HG03460 (cell line): ENCODE results near the gene ZFHX3.

Experiments
- ATAC-seq: cut with Tn5 transposase; IDR thresholded peaks from one replicate; pipeline ENCODE4 v1.9.1; 2021; ENCODE audit not compliant: unreplicated experiment

Gene ZFHX3

DNA sequence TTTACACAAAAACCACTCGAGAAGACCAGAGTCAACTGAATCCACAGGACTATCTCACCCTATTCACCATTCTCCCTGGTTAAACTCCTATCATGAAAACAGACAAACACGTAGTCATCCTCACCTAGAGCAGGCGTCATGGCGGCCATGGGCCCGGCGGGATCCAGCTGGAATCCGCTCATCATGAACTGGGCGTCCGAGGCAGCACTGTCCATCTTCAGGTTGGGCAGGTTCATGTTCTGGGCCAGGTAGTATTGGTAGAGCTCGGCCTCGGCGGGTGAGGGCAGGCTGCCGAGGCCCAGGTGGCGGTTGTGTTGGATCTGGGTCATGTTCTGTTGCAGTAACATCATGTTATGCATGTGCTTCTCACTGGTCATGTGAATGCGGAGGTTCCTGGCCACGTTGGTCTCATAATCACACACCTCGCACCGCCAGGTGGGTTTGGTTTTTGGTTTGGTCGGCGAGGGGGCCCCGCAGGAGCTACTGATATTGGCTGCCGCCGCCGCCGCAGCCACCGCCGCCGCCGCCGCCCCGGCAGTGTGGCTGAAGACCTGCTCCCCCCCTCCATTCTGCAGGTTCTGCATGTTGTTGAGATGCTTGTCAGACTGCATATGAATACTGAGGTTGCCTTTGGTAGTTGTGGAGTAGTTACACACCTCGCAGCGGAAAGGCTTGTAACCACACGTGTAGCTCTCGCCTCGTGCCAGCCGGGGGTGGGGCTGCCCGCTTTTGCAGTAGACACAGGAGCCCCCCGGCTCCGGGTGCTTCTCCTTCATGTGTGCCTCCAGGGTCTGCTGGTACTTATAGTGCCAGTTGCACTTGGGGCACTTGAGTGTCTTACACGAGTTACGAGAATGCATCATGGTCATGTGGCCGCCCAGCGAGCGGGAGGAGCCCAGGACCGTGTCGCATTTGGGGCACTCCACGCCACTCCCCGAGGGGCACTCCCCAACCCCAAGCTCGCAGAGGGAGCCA, 90.3 kb downstream of the ZFHX3 start:
- no peak for ATAC-seq

DNA sequence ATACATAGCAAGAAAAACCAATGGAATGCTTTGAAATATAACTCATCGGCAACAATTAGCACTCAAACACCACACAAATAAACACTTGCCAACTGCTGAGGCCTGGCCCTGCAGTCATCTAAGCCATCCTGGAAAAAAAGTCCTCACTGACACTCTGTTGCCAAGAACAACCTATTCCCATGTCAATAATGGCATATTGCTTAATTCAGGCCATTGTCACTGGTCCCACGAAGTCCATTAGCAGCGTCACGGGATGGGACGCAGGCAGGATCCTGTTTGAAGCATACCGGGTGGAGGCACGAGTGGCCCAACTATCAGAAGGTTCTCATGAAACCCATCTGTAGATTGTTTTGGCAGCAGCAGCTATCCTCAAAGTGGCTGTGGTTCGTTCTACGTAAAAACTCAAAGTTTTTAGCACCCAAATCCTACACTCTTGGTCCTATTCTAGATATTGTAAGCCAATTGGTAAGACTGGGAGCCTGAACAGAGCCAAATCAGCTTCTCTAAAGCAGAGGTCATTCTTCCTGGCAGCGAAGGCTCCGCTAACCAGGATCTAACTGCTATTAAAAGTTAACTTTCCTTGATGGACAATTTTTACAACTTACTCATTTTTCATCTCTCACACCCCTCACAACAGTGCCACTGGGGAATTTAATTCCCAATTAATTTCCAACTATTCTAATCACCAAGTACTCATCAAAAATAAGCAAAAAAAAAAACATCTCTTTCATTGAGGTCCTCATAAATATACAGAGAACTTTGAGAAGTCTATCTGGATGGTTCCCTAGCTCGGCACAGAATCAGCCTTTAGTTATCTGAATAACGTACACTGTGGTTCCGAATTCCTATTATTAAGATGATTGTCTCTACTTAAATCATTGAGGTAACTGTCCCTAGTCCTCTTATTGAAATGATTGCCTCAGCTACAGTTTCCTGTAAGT, 91.5 kb downstream of the ZFHX3 start:
- no peak for ATAC-seq

DNA sequence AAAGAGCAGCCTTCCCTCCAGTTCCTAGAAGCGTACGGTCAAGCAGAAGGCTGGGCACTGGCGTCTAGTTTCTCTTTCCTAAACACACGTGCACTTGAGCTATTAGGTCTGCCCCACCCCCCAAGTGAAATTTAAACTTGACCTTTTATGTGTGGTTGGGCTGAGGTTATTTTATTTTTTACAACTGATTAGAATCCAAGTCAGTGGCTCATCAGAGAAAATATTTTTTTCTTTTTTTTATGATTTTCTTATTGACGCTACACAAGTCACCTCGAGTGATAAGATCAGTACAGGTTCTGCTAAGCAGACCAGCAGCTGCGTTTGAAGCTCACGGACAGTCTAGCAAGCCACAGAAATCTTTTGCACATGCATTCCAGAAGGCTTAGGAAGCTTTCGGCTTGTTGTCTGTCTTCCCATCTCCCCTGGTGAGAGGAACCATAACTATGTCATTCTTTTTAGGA, 95.1 kb downstream of the ZFHX3 start:
- ATAC-seq, result no peak

DNA sequence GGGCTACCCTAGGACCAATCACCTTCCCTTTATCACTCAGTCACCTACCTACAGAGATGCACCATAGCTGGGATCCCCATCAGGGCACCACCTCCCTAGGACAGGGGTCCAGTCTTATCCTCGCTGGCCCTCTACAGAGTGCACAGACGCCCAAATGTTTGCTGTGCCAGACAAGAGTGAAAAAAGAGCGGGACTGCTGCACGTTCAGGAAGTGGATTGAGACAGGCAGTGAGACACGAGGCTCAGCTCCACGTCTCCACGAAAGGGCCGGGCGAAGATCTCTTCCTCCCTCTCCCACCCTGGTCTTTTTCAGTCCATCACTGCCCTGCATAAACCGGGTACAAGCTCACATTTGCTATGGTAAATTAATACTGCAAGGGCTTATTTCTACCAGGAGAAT, 95.5 kb downstream of the ZFHX3 start:
- no peak for ATAC-seq

DNA sequence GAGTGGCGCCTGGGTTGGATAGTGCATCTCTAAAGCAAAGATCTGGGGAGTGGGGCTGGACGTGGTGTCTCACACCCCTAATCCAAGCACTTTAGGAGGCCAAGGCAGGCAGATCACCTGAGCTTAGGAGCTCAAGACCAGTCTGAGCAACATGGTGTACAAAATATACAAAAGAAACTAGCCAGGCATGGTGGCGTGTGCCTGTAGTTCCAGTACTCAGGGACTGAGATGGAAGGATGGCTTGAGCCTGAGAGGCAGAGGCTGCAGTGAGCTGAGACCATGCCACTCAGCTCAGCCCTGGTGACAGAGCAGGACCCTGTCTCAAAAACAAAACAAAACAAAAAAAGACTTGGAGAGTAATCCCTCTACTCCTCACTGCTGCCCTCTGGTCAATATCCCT, 96.0 kb downstream of the ZFHX3 start:
- ATAC-seq, result no peak

DNA sequence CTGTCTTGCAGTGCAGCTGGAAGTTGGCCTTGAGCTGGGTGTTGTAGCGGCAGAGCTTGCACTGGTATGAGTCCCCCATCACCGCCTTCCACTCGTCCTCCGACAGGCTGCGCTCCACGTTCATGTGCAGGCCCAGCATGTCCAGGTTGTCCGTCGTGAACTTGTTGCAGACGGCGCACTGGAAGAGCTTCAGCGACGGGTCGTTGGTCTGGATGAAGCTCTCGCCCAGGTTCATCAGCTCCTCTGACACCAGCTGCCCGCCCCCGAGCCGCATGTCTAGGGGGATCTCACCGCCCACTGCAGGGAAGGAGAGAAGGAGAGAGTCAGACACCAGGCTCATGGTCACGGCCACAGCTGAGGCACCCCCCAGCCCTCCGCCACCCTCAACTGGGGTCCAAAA, 97.3 kb downstream of the ZFHX3 start:
- ATAC-seq, result no peak

DNA sequence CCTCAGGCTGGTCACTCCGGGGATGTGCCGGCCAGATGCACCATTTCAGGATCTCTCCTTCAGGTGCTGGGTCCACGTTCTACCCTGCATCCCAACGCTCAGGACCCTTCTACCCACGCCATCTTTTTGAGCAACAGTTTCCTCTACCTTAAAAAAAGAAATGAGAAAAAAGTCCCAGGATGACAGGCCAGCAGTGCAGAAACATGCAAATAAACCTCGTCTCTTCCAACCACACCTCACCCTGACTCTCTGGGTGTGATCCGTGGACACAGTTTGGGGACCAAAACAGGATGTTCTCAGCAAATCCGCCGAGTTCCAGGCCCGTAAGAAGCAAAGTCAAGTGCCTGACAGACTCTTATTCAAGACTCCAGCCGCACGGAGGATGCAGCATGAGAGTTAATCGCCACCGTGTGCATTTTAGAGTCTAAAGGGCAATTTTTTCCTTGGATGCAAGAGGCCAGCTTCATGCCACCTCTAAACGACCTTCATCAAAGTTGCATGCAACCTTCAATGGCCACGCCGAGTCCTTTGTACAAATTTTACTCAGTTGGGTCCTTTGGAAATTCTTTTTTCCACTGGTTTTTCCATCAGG, 99.6 kb downstream of the ZFHX3 start:
- ATAC-seq, result no peak

DNA sequence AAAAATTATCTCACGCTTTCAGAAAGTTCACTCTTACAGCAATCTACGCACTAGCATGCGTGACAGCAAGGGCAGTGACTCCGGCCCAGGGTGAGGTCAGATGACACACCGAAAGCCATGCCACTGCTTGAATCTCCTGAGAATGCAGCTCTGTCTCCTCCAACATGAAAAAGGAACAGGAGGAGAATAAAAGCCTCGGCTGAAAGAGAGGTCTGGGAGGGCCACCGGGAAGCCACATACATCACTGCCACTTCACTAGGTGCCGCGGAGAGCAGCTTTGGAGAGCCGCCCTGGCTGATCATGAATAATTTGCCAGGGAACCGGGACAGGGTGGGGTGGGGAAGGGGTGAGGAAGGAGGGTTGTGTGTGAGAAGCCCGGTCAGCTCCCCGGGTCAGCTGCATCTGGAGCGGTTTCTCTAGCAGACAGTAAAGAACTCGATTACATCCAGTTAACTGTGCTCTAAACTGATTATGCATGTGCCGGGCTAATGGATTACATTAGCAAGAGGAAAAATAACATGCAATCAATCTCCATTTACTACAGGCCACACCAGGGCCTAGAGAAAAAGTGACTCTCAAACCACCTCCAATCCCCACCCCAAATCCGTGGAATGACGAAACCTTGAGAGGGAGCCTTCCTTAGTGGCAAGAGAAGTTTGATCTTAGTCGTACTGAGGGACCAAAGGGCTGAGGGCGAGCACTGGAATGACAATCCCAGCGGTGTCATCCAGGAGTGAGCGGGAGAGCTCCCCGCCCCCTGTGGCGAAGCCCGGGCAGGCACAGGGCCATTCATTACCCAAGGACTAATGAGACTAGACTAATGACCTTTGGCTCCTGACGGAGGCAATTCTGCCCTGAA, 100.3 kb downstream of the ZFHX3 start:
- no peak for ATAC-seq

DNA sequence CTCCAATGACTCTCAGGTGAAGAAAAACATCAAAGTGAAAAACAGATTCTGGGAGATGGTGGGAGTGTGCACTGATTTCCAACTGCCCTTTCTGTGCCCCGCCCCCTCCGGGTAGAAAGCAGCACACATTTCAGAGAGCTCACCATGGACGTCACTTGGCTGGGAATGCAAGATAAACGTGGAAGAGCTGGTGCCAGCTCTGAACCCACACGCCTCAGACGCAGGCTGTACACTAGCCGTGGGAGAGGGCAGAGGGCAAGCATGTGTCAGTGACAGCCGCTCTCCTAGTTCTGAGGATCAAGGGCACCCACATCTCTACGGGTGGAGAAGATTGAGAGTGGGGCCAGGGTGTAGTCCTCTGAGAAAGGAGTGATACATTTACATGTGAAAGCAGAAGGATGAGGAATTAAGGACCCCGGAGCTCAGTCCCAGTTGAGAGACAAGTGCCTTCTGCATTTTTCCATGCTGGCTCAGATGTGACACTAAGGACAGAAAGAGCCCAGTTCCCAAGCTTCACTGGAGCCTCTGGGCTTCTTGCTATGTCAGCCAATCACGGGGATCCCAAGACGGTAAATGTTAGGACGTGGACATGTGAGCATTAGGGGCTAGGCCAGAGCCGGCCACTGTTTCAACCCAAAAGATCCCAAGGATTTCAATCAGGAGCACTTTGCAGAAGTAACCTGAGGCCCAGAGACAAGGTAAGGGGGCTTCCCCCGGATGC, 101.3 kb downstream of the ZFHX3 start:
- no peak for ATAC-seq

DNA sequence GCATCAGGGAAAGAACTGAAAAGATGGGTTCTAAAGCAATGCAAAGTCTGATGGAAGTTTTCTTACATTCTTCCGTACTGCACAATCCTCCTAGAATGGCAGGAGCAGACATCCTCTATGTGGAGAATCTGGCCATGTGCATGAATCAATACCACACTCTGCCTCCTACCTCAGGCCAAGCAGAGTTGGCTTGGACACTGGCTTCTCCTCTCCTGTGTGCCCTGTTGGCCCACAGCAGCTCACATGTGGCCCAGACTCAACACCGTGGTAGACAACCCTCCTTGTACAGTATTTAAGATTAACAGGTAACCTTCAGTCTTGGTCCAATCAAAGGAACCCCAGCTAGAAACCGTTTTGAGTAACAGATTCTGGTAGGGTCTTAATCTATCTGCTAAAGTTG, 101.9 kb downstream of the ZFHX3 start:
- ATAC-seq, result no peak

DNA sequence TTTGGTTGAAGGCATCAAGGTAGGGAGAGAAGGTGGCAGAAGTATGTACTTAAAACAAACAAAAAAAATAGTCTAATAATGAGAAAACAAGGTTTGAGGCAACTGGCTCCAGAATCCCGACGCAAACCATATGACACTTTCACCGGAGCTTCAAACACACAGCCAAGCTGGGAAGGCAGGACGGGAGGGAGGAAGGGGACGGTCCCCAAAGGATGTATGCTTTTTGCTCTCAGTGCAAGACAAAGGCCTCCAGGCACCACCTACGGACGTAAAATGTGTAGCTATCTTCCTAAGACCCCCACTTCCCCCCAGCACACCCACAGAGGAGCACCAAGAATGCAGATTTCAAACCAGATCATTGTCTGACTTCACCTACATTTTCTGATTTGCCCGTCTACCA, 102.3 kb downstream of the ZFHX3 start:
- ATAC-seq, result no peak

DNA sequence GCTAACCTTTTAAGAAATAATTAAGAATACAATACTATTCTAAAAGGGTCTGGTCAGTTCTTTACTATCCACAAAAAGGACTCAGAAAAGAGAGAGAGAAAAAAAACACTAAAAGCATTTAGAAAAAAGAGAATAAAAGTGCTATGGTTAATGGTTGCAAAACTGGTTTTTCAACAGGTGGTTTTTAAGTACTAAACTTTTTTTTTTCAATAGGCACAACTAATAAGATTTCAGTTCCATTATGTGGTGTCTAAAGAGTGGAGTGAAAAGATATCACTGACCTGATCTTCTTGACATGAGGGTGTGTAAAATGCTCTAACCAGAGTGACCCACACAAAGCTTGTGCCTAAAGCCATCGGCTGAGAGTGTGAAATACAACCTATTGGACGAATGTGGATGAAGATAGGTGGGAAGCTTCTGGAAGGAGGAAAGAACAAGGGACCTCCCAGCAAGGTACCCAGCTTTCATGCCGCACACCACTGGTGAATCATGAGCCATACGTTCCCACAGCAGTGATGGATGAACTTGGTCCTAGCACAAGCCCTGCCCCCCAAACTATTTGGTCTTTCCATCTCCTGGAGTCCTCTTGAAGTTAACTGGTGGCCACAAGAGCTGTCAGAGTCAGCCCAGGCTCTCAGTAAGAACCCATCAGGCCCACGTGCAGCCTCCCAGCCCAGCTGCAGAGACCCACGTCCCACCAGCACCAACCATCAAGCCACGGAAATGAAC, 103.0 kb downstream of the ZFHX3 start:
- no peak for ATAC-seq

DNA sequence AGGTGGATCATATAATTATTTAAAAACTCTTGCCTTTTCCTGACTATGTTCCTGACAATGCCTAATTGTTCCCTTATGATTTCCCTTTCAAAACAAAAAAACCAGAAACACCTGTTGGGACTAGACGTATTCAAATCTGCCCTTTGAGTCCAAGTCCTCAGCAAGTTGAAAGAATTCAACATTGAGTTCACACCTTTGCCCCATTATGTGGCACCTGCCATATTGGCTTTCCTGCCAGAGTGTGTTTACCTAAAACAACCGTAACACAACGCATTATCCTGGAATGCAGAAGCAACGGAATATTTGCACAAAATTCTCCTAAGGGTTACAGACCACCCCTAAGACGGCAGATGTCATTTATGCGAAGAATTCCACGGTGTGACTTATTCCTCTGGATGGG, 105.9 kb downstream of the ZFHX3 start:
- ATAC-seq, result no peak

DNA sequence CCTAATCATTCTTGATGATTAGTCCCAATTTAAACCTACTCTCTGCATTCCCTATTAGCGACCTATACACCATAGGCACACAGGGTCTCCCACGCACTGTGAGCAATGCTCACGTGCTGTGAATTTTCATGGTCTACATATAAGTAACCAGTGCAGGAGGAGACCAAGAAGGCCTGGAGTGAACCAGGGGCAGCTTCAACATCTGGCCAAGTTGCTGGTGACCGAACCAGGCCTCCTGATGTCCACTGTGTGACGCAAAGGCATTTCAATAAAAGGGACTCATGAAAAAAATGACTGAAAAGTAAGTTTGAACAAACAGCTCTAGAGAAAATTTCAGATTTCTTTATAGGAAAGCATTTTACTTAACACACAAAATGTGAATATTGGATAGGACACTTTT, 107.0 kb downstream of the ZFHX3 start:
- no peak for ATAC-seq

DNA sequence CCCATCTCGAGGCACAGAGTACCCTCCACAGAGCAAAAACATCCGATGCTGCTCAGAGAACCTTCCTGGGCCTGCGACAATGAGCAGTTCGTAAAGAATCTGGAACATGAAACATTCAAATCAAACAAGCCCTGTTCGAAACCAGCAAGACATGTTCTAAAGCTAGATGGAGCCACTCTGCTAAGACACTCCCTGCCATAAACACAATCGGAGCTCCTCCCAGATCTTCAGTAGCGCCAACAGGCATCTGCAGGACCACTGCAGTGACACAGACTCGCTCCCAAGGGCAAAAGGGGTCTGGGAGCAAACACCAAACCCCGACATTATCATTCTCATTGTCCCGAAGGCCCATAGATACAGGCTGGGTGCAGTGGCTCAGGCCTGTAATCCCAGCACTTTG, 108.7 kb downstream of the ZFHX3 start:
- ATAC-seq, result no peak

DNA sequence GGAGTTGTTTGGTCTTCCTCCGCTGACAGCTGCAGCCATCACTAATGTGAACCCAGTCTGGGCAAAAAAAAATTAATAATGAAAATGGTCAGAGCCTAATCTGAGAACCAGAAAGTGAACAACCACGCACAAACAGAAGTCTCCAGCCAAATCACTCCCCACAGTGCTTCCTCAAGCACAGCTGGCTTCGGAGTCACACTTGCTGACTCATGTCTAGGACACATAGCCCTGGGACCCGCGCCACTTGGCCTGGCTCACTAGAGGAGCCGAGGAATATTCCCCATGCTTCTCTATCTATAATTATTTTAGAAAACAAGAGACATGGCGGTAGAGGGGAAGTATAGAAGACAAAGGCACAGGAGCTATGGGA, 109.1 kb downstream of the ZFHX3 start:
- no peak for ATAC-seq

DNA sequence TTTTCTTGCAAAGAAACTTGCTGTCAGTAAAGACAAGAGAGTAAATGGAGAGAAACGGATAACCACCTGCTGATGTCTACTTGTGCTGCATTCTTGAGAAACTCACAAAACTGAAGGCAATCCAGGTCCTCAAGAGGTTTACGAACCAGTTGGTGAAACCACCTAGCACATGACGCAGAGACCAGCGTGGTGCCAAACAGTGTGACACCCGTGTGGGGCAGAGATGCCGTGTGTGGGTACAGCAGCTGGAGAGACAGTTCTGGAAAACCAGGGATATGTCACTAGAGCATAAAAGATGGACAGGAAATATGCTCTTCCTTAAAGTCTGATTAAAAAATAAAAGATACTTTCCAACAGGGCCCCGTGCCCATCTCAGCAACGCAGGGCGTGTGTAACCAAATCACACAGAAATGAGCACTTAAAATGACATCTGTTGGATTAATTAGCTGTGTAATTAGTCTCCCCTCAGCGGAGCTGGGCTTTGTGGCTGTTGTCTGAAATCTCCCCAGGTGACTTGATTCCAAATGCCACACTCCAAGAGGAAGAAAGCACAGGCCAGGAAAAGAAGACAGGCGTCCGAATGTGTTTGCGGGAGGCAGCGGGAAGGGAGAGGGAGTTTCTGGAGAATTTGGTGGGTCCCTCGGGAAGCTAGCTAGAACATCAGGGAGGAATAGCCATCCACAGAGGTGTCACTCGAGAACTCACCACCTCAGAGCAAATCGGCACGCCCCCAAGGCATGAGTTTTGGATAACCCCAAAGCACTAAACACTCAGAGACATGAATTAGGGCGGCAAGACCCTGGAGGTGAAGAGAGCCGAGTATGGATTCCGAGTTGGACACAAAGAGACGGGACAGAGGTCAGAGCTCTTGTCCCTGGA, 109.8 kb downstream of the ZFHX3 start:
- no peak for ATAC-seq

DNA sequence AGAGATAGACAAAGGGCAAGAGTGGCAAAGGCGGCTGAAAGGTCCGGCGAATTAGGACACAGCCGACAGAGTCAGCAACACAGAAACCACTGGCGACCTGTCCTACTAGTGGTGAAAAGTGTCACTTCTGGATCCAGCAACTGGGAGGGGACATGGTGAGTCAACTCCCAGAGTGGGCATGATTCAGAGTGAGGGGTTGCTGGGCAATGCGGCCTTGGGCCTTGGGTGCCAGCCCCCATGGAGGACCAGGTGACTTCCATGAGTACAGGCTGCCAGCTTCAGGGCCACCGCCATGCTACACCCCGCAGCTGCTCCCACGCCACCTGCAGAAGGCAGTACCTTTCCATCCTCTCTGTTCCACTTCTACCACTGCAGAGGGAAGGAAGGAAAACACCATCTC, 110.6 kb downstream of the ZFHX3 start:
- no peak for ATAC-seq
